Measurements from ENCODE around the gene TMEM98.
"Not testable (repeated sequence)": the region's sequence is repeated elsewhere in the genome, so short reads cannot be mapped to it uniquely, and the experiment has no call there.

TMEM98 gene

DNA sequence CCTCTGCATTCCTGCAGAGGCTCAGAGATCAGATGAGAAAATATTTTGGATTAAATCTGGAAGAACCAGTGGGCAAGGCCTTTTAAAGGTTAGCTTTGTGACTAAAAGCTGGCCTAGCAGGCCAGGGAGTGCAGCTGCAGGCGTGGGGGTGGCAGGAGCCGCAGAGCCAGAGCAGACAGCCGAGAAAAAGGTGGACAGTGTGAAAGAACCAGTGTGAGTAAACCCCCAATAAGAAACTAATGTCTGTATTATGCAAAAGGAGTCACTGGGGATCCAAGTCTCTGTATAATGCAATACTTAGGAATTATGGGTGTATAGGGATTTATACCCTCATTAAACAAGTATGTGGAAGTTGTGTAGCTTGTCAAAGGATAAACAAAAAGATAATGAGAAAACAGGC lies 42.3 kb downstream of the TMEM98 start:
- TF ChIP-seq CTCF (IDR thresholded peaks at IDR 0.05; ENCODE audit: low read depth, low read length), result no peak
- no peak overlapping the region for H3K4me3 ChIP-seq (ENCODE audit: low read depth, low read length)

- no peak overlapping the region for H3K4me3 ChIP-seq (ENCODE audit: low read depth, low read length)
- no peak for TF ChIP-seq CTCF (IDR thresholded peaks at IDR 0.05; ENCODE audit: low read depth, low read length)
These were observed 43.2 kb downstream of the TMEM98 start for GRCh38 chr17:32971171-32971570.

- no peak overlapping the region for H3K4me3 ChIP-seq (ENCODE audit: low read depth, low read length)
- TF ChIP-seq CTCF (IDR thresholded peaks at IDR 0.05; ENCODE audit: low read depth, low read length), result no peak
These were observed 48.2 kb downstream of the TMEM98 start for GRCh38 chr17:32976131-32976530.

DNA sequence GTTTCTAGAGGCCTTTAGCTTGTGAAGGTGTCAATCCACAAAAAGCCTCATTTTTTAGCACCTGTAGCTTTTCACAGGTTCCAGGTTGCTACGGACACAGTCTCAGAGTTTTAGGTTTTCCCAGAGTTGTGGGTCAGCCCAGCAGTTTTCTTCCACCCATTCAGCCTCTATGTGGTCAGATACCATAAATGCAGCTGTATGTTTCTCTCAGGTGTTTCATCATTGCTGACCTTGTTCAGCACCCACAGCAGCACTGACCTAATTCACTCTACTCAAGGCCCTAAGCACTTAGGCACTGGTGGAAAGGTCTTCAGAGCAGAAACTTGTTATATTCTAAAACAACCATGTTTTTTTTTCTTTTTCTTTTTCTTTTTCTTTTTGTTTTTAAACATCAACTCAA lies 48.7 kb downstream of the TMEM98 start:
- TF ChIP-seq CTCF (IDR thresholded peaks at IDR 0.05; ENCODE audit: low read depth, low read length), result no peak
- no peak overlapping the region for H3K4me3 ChIP-seq (ENCODE audit: low read depth, low read length)

GRCh38 chr17:32980230-32980629 lies 52.3 kb downstream of the TMEM98 start:
- no peak overlapping the region for H3K4me3 ChIP-seq (ENCODE audit: low read depth, low read length)
- no peak for TF ChIP-seq CTCF (IDR thresholded peaks at IDR 0.05; ENCODE audit: low read depth, low read length)

DNA sequence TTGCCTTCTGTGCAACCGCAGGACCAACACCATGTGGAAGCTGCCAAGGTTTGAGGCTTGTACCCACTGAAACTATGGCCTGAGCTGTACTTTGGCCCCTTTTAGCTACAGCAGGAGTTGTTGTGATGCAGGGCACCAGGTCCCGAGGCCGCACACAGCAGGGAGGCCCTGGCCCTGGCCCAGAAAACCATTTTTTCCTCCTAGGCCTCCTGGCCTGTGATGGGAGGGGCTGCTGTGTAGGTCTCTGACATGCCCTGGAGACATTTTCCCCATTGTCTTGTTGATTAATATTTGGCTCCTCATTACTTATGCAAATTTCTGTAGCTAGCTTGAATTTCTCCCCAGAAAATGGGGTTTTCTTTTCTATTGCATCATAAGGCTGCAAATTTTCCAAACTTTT lies 53.7 kb downstream of the TMEM98 start:
- H3K4me3 ChIP-seq (ENCODE audit: low read depth, low read length), result not testable (repeated sequence)

DNA sequence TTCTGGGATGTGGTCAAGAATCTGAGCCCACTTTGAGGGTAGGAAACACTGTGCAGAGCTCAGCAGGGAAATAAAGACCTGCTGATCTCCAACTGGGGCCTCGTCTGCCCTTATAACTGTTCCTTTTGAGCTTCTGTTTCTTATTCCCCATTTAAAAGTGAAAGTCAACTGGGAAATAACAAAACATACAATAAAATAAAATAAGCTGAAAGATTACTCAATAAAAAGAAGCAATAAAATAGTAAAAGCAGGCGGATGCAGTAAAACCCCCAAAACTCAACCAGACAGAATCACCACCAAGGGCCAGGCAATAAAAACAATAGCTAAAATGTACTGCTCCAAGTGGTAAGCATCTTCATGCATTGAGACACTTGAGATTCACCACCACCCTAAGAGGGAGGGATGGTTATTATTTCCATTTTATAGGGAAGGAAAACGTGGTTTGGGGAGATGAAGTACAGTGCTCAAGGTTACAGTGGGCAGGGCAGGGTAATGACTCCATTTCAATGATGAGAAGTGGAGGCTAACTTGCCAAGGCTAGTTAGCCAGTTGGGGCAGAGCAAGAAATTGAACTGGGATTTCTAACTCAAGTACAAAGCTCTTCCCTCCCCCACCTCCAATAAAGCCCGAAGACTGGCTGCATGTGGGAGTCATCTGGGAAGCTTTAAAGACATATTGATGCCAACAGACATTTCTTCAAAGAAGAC lies 57.2 kb downstream of the TMEM98 start:
- no peak overlapping the region for H3K4me3 ChIP-seq (ENCODE audit: low read depth, low read length)
- TF ChIP-seq CTCF (IDR thresholded peaks at IDR 0.05; ENCODE audit: low read depth, low read length), result no peak

DNA sequence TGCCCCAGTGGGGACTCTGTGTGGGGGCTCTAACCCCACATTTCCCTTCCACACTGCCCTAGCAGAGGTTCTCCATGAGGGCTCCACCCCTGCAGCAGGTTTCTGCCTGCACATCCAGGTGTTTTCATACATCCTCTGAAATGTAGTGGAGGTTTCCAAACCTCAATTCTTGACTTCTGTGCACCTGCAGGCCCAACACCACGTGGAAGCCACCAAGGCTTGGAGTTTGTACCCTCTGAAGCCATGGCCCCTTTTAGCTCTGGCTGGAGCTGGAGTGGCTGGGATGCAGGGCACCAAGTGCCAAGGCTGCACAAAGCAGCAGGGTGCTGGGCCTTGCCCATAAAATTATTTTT lies 59.5 kb downstream of the TMEM98 start:
- H3K4me3 ChIP-seq (ENCODE audit: low read depth, low read length), result not testable (repeated sequence)

GRCh38 chr17:32987868-32988267 lies 59.9 kb downstream of the TMEM98 start:
- H3K4me3 ChIP-seq (ENCODE audit: low read depth, low read length), result not testable (repeated sequence)

Data from WI38 (cell line).